HS-27A (cell line): Measurements from ENCODE around the gene NVL.
"Not testable (repeated sequence)": the region's sequence is repeated elsewhere in the genome, so short reads cannot be mapped to it uniquely, and the experiment has no call there.

Experiments used
- DNase-seq: peaks from one replicate; pipeline ENCODE4 v3.0.0-alpha.2; 2012; ENCODE audit warnings: low read depth, missing footprints

NVL gene

DNA sequence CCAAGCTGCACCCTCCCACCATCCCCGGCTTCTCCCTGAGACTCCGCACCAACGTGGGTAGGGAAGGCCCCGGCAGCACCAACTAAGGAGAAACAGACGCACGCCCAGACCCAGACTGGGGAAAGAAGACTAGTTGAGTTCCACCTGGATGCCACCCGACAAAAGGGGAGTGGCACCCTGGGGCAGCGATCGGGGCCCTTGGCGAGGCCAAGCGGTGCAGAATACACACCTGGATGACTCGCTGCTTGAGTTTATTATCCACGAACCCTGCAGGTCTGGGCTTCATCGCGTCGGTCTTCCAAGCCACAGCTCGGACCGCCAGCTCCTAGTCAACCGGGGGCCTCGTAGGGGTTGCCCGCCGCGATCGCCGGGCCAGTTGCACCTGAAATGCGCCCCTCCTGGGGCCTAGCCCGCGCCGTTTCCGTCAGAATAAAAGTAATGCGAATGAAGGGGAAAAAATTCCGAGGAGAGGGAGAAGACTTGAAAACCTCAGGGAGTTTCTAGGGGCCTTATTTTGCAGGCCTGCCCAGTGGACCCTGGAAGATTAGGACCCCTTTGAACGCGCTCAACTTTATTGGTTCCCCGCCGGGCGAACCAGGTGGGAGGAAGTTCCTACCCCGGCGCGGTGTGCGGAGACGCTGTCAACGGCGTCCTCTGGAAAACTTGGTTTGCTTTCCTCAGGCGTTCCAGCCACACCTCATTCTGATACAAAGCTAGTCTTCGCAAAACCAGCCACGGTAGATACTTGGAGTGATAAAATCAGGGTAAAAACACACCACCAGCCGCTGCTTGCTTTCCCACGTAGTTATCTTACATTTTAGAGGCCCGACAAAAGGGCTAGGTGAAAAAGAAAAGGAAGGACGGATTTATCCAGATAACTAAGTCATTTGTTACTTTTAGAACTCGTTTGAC lies at the start of gene NVL:
Gene NVL, minus strand, starts transcription at position 331 of the 912 bp plus-strand sequence. Its CDS starts 45 bp downstream, at position 286.
- peak; percentile 77 for DNase-seq

DNA sequence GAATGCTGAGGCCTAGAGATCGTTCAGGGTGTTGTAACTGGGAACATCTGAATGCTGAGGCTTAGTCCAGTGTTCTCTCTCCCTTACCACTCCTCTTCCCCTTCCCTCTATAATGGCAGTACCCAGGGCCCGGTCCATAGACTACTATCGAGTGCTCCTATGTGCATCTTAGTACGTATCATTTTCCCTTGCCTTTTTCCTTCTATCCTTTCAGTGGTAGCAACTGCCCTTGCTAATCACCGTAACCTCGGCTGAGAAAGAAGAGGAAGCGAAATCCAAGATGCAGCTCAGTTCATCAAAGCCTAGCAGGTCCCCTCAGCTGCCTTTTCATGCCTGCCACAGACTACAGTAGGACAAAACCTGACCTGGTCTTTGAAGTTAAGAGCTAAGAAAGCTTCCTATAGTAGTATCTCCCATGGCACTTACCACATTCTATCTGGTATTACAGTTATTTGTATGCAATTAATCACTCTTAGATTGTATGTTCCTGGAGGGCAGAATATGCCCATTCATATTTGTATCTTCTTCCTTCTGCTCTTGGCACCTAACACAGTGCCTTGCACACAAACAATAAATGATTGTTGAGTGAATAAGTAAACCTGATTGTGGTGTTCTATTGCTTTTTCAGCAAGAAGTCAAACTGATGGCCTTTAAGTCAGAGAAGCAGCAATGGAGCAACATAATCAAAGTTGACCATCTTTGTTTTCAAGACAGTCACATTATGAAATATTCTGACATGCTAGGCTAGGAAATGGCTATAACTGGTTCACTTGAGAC lies 49.1 kb upstream of the NVL start:
- DNase-seq = no peak

DNA sequence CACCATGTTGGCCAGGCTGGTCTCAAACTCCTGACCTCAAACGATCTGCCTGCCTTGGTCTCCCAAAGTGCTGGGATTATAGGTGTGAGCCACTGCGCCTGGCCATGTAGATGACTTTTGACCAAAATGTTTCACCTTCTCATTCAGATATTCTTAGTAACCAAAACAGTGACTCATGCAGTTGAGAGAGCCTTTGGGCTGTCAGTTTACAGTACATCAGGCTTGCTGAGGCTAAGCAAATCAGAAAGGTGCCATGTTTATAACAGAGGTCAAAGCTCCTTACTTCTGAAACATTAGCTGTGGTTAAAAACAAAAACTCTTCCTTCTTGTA lies 47.7 kb upstream of the NVL start:
- peak; percentile 12 for DNase-seq

DNA sequence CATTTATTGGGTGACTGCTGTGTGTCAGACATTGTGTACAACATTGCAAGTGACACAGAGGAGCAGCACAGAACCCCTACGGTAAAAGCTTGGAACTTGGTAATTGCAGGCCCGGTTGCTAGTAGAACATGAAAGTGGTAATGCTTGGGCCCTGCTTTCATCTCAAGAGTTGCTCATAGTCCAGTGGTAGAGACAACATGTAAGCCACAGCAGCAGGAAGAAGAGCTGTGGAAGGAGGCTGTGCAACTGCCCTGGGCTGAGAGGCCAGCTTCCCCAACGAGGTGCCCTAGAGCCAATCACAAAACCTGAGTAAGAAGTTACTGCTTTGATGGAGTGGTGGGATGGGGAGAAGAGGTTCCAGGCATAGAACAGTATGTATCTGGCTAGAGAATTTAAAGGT lies 45.1 kb upstream of the NVL start:
- DNase-seq = no peak

DNA sequence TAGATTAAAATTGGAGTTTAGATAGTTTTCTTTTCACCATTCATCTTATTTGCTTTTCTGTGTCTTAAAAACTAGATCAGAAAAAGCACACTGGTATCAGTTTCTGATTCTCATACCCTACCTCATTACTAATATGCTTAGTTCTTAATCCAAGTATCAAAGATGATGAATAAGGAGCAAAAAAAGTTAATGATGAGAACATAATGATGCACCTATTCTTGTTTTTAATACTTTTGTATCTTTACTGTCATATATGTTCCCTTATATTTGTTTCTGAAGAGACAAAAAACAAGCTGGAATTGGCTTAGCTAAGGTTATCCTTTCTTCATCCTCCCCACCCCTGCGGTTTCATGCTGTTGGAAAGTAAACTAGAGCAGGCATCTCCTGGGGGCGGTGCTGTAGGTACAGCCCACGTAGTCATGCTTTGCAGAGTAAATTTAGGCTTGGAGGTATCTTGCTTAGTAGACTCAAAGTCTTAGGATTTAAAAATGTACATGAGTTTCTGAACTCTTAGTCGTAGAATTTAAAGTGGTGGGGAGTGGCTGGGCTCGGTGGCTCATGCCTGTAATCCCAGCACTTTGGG lies 43.1 kb upstream of the NVL start:
- DNase-seq = no peak

DNA sequence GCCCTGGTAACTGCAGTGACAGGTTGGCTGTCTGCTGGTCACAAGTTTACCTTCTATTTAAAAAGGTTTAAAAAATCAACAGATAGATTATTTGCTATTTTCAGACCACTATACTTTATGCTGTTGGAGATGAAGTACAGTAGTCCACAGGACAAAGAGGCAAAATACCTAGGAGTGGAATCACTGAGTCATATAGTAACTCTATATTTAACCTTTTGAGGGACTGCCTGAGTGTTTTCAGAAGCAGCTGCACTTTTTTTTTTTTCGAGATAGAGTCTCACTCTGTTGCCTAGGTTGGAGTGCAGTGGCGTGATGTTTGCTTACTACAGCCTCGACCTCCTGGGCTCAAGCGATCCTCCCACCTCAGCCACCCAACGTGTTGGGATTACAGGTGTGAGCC lies 38.4 kb upstream of the NVL start:
- DNase-seq = no peak

DNA sequence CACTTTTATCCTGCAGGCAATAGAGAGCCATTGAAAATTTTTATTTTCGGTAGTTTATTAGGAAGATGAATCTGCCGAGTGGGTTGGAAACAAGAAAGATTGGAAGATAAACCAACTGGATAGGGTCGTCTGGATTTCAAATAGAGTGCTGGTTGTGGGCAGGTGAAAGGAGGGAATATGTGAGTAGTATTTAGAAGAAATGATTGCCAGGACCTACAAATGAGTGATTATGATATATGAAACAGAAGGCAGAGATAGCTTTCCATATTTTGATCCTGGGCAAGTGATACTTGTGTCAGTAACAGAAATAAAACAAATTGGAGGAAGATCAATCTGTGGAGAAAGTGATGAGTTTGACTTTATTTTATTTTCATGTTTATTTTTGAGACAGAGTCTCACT lies 29.2 kb upstream of the NVL start:
- DNase-seq = no peak

DNA sequence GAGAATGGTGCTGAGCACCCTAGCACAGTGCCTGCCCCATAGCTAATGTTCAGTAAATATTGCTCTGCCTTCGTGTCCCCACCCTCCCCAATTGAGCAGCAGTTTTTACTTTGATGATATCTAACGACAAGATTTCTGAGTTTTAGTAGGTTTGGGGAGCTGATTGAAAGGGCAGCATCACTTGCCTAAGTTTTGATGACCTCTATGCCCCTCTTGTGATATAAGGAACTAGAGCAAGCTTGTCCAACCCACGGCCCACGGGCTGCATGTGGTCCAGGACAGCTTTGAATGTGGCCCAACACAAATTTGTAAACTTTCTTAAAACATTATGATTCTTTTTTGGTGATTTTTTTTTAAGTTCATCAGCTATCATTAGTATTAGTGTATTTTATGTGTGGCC lies 28.3 kb upstream of the NVL start:
- no peak for DNase-seq

DNA sequence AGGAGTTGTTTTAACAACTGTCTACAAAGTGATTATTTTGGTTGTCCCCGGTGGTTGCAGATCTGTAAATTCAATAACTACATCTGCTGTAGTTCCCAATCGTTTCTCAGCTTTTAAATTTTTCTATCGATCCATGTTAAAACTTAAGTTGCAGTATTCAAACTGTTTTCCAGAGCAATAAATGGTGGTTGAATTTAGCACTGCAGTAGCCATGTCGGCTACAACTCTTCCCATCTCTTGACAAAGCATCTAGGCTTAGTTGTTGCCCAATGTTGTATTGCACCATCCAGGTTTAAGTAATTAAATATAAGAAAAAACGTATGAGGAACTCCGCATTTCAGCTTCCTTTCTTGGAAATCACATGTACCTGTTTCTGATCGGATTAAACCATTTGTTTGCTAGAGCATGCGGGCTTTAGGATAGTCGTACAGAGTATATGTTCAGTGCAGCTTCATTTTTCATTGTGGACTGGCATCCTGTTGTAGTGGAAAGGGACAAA lies 27.7 kb upstream of the NVL start:
- no peak for DNase-seq

DNA sequence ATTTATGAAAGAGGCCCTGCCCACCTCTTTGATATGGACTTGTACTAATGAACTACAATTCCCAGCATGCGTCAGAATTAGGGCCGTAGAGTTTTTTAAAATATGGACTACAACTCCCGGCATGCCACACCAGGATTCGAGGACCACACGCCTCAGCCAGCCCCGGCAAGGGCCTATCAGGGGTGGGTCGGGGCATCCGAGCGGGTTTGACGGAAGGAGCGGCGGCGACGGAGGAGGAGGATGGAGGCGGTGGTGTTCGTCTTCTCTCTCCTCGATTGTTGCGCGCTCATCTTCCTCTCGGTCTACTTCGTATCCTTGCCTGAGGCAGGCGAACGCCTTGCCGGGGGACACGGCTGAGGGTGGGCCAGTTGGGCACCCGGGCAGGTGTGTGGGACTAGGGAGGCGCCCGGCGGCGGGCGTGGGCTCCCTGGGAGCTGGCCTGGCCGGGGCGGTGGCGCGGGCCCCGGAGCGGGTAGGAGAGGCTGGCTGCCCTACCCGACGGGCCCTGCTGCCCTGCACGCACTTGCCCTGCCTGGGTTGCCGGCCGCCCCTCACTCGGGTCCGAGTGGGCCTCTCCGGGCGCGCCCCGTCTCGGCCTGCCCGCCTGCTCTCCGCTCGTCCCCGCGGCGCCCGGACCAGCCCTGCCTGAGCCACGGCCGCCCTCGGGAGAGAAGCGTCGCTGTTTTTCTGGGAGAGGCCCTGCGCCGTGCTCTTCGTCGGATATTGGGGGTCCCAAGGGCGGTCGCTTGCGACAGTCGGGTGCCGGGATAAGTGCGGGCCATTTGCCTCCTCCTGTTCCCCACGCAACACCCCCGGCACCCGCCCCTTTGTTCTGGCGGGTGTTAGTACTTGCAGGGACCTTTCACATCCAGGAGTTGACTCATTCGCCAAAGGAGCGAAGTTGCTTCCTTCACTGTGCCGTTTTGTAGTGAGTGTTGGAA lies 27.0 kb upstream of the NVL start, which contains the start of gene CNIH4:
Gene CNIH4, plus strand, starts transcription at position 195 of the 941 bp plus-strand sequence. Its CDS starts 46 bp downstream, at position 241.
- DNase-seq = peak; percentile 83

DNA sequence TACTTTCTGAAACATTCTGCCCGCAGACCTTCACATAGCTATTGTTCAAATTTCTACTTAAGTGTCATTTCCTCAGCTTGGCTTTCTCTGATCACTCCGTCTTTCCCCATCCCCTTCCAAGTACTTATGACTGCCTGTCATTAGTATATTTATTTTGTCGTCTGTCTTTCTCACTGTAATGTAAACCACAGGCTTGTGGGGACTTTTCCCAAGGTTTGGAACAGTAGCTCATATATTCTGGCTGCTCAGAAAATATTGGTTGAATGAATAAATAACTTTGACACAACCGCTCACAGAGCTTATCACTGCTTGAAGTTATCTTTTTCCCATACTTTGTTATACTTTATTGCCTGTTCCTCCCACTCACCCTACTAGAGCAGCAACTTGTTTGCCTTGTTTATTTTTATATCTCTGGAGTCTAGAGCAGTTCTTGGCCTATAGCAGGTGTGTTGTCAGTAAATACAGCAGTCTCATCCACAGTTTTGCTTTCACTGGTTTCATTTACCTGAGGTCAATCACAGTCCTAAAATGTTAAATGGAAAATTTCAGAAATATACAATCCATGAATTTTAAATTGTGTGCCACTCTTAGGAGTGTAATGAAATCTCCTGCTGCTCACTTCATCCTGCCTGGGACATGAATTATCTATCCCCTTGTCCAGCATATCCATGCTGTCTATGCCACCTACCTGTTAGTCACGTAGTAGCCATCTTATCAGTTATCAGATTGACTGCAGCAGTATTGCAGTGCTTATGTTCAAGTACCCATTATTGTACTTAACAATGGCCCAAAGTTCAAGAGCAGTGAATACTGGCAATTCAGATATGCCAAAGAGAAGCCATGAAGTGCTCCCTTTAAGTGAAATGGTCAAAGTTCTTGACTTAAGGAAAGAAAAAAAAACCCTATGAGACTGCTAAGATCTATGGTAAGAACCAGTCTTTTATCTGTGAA lies 24.3 kb upstream of the NVL start:
- DNase-seq = no peak

DNA sequence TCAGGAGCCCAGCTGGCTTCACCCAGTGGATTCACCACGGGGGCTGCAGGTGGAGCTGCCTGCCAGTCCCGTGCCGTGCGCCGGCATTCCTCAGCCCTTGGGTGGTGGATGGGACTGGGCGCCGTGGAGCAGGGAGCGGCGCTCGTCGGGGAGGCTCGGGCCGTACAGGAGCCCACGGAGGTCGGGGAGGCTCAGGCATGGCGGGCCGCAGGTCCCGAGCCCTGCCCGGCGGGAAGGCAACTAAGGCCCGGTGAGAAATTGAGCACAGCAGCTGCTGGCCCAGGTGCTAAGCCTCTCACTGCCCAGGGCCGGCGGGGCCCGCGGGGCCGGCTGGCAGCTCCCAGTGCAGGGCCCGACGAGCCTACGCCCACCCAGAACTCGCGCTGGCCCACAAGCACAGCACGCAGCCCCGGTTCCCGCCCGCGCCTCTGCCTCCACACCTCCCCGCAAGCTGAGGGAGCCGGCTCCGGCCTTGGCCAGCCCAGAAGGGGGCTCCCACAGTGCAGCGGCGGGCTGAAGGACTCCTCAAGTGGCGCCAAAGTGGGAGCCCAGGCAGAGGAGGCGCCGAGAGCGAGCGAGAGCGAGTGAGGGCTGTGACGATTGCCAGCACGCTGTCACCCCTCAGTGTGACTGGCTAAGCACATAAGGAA lies 22.6 kb upstream of the NVL start:
- not testable (repeated sequence) for DNase-seq

DNA sequence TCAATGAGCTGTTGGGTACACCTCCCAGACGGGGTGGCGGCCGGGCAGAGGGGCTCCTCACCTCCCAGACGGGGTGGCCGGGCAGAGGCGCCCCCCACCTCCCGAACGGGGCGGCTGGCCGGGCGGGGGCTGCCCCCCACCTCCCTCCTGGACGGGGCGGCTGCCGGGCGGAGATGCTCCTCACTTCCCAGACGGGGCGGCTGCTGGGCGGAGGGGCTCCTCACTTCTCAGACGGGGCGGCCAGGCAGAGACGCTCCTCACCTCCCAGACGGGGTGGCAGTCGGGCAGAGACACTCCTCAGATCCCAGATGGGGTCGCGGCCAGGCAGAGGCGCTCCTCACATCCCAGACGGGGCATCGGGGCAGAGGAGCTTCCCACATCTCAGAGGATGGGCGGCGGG lies 19.7 kb upstream of the NVL start:
- not testable (repeated sequence) for DNase-seq

DNA sequence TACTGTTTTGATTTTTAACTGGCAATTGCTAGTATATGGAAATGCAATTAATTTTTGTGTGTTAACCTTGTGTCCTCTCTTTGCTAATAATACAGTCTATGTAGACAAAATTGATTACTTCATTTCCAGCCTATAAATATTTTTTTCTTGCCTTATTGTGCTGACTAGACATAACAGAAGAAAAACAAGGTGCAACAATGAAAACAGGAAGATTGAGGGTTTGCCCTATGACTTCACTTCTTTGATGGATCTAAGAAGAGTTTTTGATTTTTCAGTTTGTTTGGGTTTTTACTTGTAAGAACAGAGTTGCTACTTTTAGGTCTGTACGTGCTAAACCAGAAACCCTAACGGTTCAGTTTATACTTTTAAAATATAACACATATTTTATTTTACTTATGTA lies 18.2 kb upstream of the NVL start:
- DNase-seq = no peak

DNA sequence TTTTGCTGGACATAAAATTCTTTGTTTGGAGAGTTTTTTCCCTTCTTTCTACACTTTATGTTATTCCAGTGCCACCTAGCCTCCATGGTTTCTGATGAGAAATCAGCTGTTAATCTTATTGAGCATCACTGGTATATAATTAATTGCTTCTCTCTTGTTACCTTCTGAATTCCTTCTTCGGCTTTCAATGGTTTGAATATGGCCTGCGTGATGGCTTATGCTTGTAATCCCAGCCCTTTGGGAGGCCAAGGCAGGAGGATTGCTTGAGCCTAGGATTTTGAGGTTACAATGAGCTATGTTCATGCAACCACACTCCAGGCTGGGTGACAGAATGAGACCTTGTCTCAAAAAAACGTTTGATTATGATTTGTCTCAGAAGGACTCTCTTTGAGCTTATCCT lies 13.7 kb upstream of the NVL start:
- DNase-seq = no peak

DNA sequence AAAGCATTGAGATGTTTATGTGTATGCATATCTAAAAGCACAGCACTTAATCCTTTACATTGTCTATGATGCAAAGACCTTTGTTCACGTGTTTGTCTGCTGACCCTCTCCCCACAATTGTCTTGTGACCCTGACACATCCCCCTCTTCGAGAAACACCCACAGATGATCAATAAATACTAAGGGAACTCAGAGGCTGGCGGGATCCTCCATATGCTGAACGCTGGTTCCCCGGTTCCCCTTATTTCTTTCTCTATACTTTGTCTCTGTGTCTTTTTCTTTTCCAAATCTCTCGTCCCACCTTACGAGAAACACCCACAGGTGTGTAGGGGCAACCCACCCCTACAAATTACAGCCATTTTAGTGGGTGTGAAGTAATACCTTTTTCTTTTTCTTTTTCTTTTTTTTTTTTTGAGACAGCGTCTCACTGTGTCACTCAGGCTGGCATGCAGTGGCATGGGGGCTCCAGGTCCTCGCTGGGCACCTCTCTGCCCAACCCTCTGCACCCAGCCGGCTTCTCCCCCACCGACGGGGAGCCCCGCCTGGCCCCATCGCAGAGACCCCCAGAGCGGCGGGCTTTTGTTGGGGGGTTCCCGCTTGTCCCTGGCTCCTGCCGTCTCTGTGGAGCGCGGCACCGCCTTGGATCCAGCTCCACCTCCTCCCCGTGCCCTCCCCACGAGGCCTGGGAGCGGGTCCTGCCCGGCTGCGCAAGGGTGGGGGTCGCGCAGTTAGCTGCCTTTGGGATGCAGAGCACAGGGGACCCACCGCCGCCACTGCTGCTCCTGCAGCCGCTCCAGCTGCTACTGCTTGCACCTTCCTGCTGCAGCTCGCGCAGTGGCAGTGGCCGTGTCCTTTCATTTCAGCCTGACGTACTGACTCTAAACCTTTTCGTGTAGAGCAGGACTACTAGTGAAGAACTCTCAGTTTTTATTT lies 10.7 kb upstream of the NVL start:
- not testable (repeated sequence) for DNase-seq

DNA sequence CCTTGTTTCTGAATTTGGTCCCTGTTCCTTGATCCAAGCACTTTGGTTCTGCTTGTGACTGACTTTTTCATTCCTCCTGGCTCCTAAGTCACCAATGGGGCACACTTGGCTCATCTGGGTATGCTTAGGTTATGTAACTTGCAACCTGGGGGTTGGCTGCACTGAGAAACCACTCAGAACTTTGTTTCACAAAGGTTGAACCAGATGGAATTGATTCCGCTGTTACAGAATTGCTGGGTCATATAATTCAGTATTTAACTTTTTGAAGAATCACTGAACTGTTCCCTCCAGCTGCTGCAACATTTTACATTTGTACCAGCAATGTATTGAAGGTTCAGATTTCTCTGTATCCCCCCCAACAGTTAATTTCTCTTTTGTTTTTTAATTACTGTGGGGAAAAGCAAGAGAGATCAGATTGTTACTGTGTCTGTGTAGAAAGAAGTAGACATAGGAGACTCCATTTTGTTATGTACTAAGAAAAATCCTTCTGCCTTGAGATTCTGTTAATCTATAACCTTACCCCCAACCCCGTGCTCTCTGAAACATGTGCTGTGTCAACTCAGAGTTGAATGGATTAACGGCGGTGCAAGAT lies 9.6 kb upstream of the NVL start:
- DNase-seq = no peak

DNA sequence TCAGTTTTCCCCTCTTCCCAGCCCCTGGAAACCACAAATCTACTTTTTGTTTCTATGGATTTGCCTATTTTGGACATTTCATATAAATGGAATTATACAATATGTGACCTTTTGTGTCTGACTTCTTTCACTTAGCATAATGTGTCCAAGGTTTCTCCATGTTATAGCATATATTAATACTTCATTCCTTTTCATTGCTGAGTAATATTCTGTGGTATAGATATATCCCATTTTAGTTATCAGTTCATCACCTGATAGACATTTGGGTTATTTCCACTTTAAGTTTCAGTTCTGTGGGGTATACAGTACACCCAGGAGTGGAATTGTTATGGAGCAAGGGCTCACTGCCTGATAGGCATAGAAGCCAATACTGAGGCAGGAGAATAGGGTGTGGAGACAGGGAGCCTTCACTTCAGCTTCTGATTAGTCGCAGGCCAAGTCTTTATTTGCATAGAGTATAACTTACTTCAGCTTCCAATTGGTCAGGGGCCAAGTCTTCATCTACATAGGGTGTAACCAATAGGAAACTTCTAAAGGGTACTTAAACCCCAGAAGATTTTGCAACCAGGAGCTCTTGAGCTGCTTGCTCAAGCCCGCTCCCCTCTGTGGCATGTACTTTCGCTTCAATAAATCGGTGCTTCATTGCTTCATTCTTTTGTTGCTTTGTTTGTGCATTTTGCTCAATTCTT lies 8.3 kb upstream of the NVL start:
- no peak for DNase-seq
